Mesenchymal stem cell (in vitro differentiated cells and primary cell): Measurements from ENCODE around the gene SOCS2.

Source experiments
- DNase-seq: peaks from one replicate; pipeline ENCODE4 v3.0.0-alpha.2; 2013
- H2AFZ ChIP-seq: one replicate; pipeline ENCODE4 v1.6.1; 2013; ENCODE audit warnings: low read depth, mild to moderate bottlenecking, control low read depth, inconsistent platforms, low read length, moderate library complexity
- H2AK5ac ChIP-seq: 2 replicates; pipeline ENCODE4 v1.6.1; 2013; ENCODE audit warnings: low read length, moderate library complexity, mild to moderate bottlenecking, inconsistent platforms; ENCODE audit not compliant: severe bottlenecking
- H2BK120ac ChIP-seq: one replicate; pipeline ENCODE4 v1.6.1; 2013; ENCODE audit warnings: low read depth, mild to moderate bottlenecking, inconsistent platforms, low read length, moderate library complexity
- H2BK12ac ChIP-seq, 2 experiments: one replicate each; pipeline ENCODE4 v1.6.1; 2013; ENCODE audit warnings: inconsistent platforms in 2 of 2, low read length in 2 of 2, mild to moderate bottlenecking in 2 of 2, moderate library complexity in 2 of 2, control low read depth in 1 of 2
- H2BK15ac ChIP-seq: one replicate; pipeline ENCODE4 v1.6.1; 2013; ENCODE audit warnings: mild to moderate bottlenecking, low read depth, inconsistent platforms; ENCODE audit not compliant: poor library complexity, severe bottlenecking
- H2BK5ac ChIP-seq: 2 replicates; pipeline ENCODE4 v1.6.1; 2013; ENCODE audit warnings: low read depth, mild to moderate bottlenecking, low read length, control low read depth, inconsistent platforms; ENCODE audit not compliant: poor library complexity, severe bottlenecking
- H3K14ac ChIP-seq, 2 experiments: one replicate each; pipeline ENCODE4 v1.6.1; 2013; ENCODE audit warnings: inconsistent platforms in 2 of 2, low read length in 2 of 2, control low read depth in 1 of 2, mild to moderate bottlenecking in 1 of 2, moderate library complexity in 1 of 2
- H3K18ac ChIP-seq, 2 experiments: one replicate each; pipeline ENCODE4 v1.6.1; 2013; ENCODE audit warnings: inconsistent platforms in 2 of 2, low read length in 2 of 2, control low read depth in 1 of 2, low read depth in 1 of 2, mild to moderate bottlenecking in 1 of 2
- H3K23ac ChIP-seq, 2 experiments: one replicate each; pipeline ENCODE4 v1.6.1; 2013; ENCODE audit warnings: inconsistent platforms in 2 of 2, low read length in 2 of 2, mild to moderate bottlenecking in 2 of 2, moderate library complexity in 2 of 2, control low read depth in 1 of 2
- H3K27ac ChIP-seq: 2 replicates; pipeline ENCODE4 v1.5.1; 2013; ENCODE audit warnings: mild to moderate bottlenecking, moderate library complexity, low read length, control low read depth, inconsistent platforms; ENCODE audit not compliant: poor library complexity, severe bottlenecking
- H3K27me3 ChIP-seq, 2 experiments: 2 replicates each; pipeline versions ENCODE4 v1.6.1 to v1.7.0; 2013; ENCODE audit warnings: low read length in 2 of 2, mild to moderate bottlenecking in 2 of 2, moderate library complexity in 2 of 2, control low read depth in 1 of 2, inconsistent platforms in 1 of 2; ENCODE audit not compliant: control insufficient read depth in 1 of 2, insufficient read depth in 1 of 2
- H3K36me3 ChIP-seq, 2 experiments: 2 replicates each; pipeline versions ENCODE4 v1.6.1 to v1.7.0; 2013; ENCODE audit warnings: low read length in 2 of 2, control low read depth in 1 of 2, inconsistent platforms in 1 of 2, low read depth in 1 of 2, mild to moderate bottlenecking in 1 of 2; ENCODE audit not compliant: insufficient read depth in 2 of 2, control insufficient read depth in 1 of 2
- H3K4ac ChIP-seq, 2 experiments: one replicate each; pipeline ENCODE4 v1.6.1; 2013; ENCODE audit warnings: inconsistent platforms in 2 of 2, low read length in 2 of 2, mild to moderate bottlenecking in 2 of 2, moderate library complexity in 2 of 2, control low read depth in 1 of 2, low read depth in 1 of 2
- H3K4me1 ChIP-seq: 2 replicates; pipeline ENCODE4 v1.6.1; 2013; ENCODE audit warnings: low read depth, low read length, control low read depth; ENCODE audit not compliant: control insufficient read depth, insufficient read depth
- H3K4me2 ChIP-seq: 2 replicates; pipeline ENCODE4 v1.6.1; 2013; ENCODE audit warnings: low read length, mild to moderate bottlenecking, inconsistent platforms; ENCODE audit not compliant: poor library complexity, severe bottlenecking
- H3K4me3 ChIP-seq, 2 experiments: 2 replicates each; pipeline versions ENCODE4 v1.5.1 to v1.7.0; 2013; ENCODE audit warnings: low read length in 2 of 2, mild to moderate bottlenecking in 2 of 2, control low read depth in 1 of 2, low read depth in 1 of 2; ENCODE audit not compliant: insufficient read depth in 1 of 2
- H3K79me1 ChIP-seq: replicated peaks from 2 replicates; pipeline ENCODE4 v1.6.1; 2013; ENCODE audit warnings: mild to moderate bottlenecking, control low read depth, low read length, inconsistent platforms; ENCODE audit not compliant: poor library complexity, severe bottlenecking
- H3K9ac ChIP-seq: 2 replicates; pipeline ENCODE4 v1.7.0; 2013; ENCODE audit warnings: mild to moderate bottlenecking, low read length, moderate library complexity
- H3K9me3 ChIP-seq: 2 replicates; pipeline ENCODE4 v1.7.0; 2013; ENCODE audit warnings: mild to moderate bottlenecking, low read length; ENCODE audit not compliant: control insufficient read depth
- H4K8ac ChIP-seq: one replicate; pipeline ENCODE4 v1.6.1; 2013; ENCODE audit warnings: inconsistent platforms, mild to moderate bottlenecking, low read length, moderate library complexity
- H4K91ac ChIP-seq: one replicate; pipeline ENCODE4 v1.6.1; 2013; ENCODE audit warnings: mild to moderate bottlenecking, low read length, inconsistent platforms
- WGBS: methylation state at CpG from one replicate; pipeline ENCODE4 v1.1.7; 2013; ENCODE audit warnings: mixed read lengths; 5-methylcytosine and 5-hydroxymethylcytosine counted together

The SOCS2 gene

GRCh38 chr12:93595351-93595750, 22.9 kb downstream of the SOCS2 start:
- Histone ChIP-seq H3K4me1 (no peaks in the 10 kb centered on the region), H3K36me3 (no peaks in the 10 kb centered on the region), H2BK120ac (no peak overlapping the region), H3K4me3 (no peak overlapping the region), H3K9me3 (no peaks in the 10 kb centered on the region), H3K4ac (no peak overlapping the region), H2AFZ (no peak overlapping the region), H3K9ac (peak overlapping the region; percentile 31), H3K23ac (no peak overlapping the region), H4K8ac (no peak overlapping the region), H3K79me1 (no peaks in the 10 kb centered on the region), H2BK5ac (no peak overlapping the region), H3K14ac (no peak overlapping the region), H3K4me2 (no peak overlapping the region), H2BK12ac (no peak overlapping the region), H2AK5ac (no peak overlapping the region), H3K27ac (no peak overlapping the region), H3K18ac (no peak overlapping the region), H3K27me3 (no peaks in the 10 kb centered on the region), H2BK15ac (no peak overlapping the region), H4K91ac (no peak overlapping the region)
- DNase-seq, result no peak
- WGBS, result 77% methylated on average over 3 of the region's 3 CpGs

DNA sequence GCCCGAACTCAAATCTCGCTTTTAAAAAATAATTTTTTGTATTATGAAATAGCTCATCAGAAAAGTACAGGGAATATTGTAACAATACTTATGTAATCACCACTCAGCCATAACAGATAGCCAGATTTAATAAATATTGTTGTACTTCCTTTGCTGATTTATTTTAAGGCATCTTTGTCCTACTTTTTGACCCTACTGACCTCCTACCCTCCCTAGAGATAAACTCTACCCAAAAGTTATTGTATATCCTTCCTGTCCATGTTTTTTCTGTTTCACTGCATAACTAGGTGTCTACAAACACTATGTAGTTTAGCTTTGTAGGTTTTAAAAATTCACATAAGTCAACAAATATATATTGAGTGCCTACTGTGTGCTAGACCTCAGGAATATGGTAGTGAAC, 25.1 kb downstream of the SOCS2 start:
- H2AFZ ChIP-seq, result no peak overlapping the region
- no peaks in the 10 kb centered on the region for H3K4me1 ChIP-seq
- no peak overlapping the region for H3K4ac ChIP-seq
- H3K14ac ChIP-seq, result no peak overlapping the region
- H3K18ac ChIP-seq, result no peak overlapping the region
- H2BK15ac ChIP-seq, result no peak overlapping the region
- no peak overlapping the region for H3K9ac ChIP-seq
- no peaks in the 10 kb centered on the region for H3K36me3 ChIP-seq
- no peak overlapping the region for H4K91ac ChIP-seq
- H2BK12ac ChIP-seq, result no peak overlapping the region
- H3K79me1 ChIP-seq, result no peaks in the 10 kb centered on the region
- H3K27me3 ChIP-seq, result no peaks in the 10 kb centered on the region
- H3K9me3 ChIP-seq, result no peaks in the 10 kb centered on the region
- no peak overlapping the region for H3K4me3 ChIP-seq
- no peak overlapping the region for H2AK5ac ChIP-seq
- DNase-seq, result no peak
- no CpG with 5 or more reads among the region's 2 CpGs for WGBS
- no peak overlapping the region for H4K8ac ChIP-seq
- no peak overlapping the region for H2BK5ac ChIP-seq
- no peak overlapping the region for H3K23ac ChIP-seq
- H3K27ac ChIP-seq, result no peak overlapping the region
- no peak overlapping the region for H3K4me2 ChIP-seq
- no peak overlapping the region for H2BK120ac ChIP-seq

DNA sequence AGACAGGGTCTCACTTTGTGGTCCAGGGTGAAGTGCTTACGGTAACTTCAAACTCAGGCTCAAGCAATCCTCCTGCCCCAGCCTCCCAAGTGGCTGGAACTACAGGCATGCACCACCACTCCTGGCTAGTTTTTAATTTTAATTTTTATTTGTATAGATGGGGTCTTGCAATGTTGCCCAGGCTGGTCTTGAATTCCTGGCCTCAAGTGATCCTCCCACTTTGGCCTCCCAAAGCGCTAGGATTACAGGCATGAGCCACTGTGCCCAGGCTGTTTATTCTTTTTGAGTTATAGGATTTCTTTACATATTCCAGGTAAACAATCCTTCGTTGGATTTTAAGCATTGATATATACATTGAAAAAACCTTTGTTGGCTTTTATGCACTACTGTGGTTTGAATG, 26.7 kb downstream of the SOCS2 start:
- Histone ChIP-seq H3K4me3 (no peak overlapping the region), H3K9ac (no peak overlapping the region), H3K14ac (no peak overlapping the region), H3K27me3 (no peaks in the 10 kb centered on the region), H3K4ac (no peak overlapping the region), H4K8ac (no peak overlapping the region), H3K23ac (no peak overlapping the region), H3K27ac (no peak overlapping the region), H2BK5ac (no peak overlapping the region), H3K79me1 (no peaks in the 10 kb centered on the region), H2BK15ac (no peak overlapping the region), H2BK120ac (no peak overlapping the region), H3K4me1 (no peaks in the 10 kb centered on the region), H3K4me2 (no peak overlapping the region), H2AK5ac (no peak overlapping the region), H2BK12ac (no peak overlapping the region), H2AFZ (no peak overlapping the region), H3K36me3 (no peaks in the 10 kb centered on the region), H3K18ac (no peak overlapping the region), H4K91ac (no peak overlapping the region), H3K9me3 (no peaks in the 10 kb centered on the region)
- DNase-seq, result no peak
- 71% methylated on average over 1 of the region's 3 CpGs for WGBS

GRCh38 chr12:93601591-93601990, 29.1 kb downstream of the SOCS2 start:
- Histone ChIP-seq H4K8ac (no peak overlapping the region), H3K9me3 (no peaks in the 10 kb centered on the region), H3K36me3 (no peaks in the 10 kb centered on the region), H2BK15ac (no peak overlapping the region), H3K14ac (no peak overlapping the region), H3K4me2 (no peak overlapping the region), H3K23ac (no peak overlapping the region), H3K9ac (no peak overlapping the region), H3K27me3 (no peaks in the 10 kb centered on the region), H3K18ac (no peak overlapping the region), H4K91ac (no peak overlapping the region), H2BK12ac (no peak overlapping the region), H3K79me1 (no peaks in the 10 kb centered on the region), H3K4me1 (no peaks in the 10 kb centered on the region), H2BK120ac (no peak overlapping the region), H2AFZ (no peak overlapping the region), H3K4me3 (no peak overlapping the region), H3K4ac (no peak overlapping the region), H2BK5ac (no peak overlapping the region), H2AK5ac (no peak overlapping the region), H3K27ac (no peak overlapping the region)
- WGBS, result no CpG with 5 or more reads among the region's 2 CpGs
- no peak for DNase-seq
